ENCODE data around the gene B9D2. TPM values are rescaled to one million over a fixed set of nuclear protein-coding genes. Genes with fewer than 3 reads are reported as not detected.

B9D2 gene
- total RNA-seq, 1 experiment from 2014 or later = 10.8 TPM

DNA sequence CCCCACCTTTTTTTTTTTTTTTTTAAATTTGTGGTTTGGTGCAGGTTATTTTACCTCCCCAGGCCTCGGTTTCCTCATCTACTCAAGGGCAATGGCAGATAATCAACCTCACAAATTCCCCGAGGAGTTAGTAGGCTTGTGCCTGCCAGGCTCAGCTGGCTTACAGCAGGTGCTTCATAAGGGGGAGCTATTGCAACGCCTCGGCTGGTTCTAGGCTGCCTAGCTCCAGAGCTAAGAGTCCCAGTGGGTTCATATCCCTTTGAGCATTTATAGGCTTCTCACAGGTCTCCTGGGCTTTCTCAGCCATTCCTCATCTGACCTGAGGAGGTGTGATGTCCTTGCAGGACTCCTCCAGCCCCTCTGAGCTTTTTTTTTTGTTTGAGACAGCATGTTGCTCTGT is 44.3 kb upstream of the B9D2 start:
- Histone ChIP-seq H3K4me2 (no peak overlapping the region), H3K27ac (no peak overlapping the region), H3K4me1 (replicated peaks; ENCODE audit: insufficient read depth) (peaks cover 9% of the 10 kb centered on the region), H3F3A (ENCODE audit: insufficient read depth, low read depth) (no peaks in the 10 kb centered on the region), H3K4me3 (no peak overlapping the region), H3K27me3 (ENCODE audit: insufficient read depth, low read depth) (no peaks in the 10 kb centered on the region), H3K9me2 (ENCODE audit: insufficient read depth) (no peaks in the 10 kb centered on the region), H3K9me3 (ENCODE audit: insufficient read depth, low read depth) (no peaks in the 10 kb centered on the region), H4K20me1 (ENCODE audit: insufficient read depth) (no peaks in the 10 kb centered on the region; the same call in 1 of the 2 replicates), H3K79me2 (ENCODE audit: low read depth) (no peaks in the 10 kb centered on the region), H3K36me3 (ENCODE audit: low read depth) (no peaks in the 10 kb centered on the region), H2AFZ (no peak overlapping the region)
- ChIA-PET POLR2A (ENCODE audit: unreplicated experiment) (interaction anchor here (0.7 kb wide), 1 partner anchor 31 kb away, joined by 3 read pairs; no protein-coding TSS in a partner anchor), CTCF (no interaction called here)
- no TSS peak for BruUV-seq (replicated peaks)
- TF ChIP-seq, protein P1, sequence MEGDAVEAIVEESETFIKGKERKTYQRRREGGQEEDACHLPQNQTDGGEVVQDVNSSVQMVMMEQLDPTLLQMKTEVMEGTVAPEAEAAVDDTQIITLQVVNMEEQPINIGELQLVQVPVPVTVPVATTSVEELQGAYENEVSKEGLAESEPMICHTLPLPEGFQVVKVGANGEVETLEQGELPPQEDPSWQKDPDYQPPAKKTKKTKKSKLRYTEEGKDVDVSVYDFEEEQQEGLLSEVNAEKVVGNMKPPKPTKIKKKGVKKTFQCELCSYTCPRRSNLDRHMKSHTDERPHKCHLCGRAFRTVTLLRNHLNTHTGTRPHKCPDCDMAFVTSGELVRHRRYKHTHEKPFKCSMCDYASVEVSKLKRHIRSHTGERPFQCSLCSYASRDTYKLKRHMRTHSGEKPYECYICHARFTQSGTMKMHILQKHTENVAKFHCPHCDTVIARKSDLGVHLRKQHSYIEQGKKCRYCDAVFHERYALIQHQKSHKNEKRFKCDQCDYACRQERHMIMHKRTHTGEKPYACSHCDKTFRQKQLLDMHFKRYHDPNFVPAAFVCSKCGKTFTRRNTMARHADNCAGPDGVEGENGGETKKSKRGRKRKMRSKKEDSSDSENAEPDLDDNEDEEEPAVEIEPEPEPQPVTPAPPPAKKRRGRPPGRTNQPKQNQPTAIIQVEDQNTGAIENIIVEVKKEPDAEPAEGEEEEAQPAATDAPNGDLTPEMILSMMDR (conservative IDR thresholded peaks at IDR 0.05) = no peak
- intact Hi-C loops (cut with micrococcal nuclease; ENCODE audit: unreplicated experiment) = no loop called here
- DNase-seq = no peak

DNA sequence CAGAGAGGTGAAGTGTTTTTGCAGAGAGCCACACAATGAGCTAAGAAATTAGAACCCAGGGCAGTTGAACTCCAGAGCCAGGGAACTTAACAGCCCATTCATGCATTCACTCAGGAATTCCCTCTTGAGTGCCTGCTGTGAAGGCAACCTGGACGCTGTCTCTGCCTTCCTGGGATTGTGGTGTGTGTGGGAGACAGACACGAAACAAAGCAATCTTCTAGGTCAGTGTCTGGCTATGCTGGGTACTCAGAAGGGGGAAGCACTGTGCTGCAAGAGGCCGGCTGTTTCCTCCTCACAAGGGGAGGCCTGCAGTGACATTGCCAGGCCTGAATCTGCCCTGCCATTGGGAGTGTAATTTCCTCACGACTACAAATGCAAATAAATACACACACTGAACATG is 43.3 kb upstream of the B9D2 start:
- H3K36me3 ChIP-seq (ENCODE audit: low read depth) = no peaks in the 10 kb centered on the region
- H4K20me1 ChIP-seq (ENCODE audit: insufficient read depth) = no peaks in the 10 kb centered on the region; the same call in 1 of the 2 replicates
- no TSS peak for BruUV-seq (replicated peaks)
- intact Hi-C loops (cut with micrococcal nuclease; ENCODE audit: unreplicated experiment) = no loop called here
- no peak overlapping the region for H2AFZ ChIP-seq
- CTCF ChIA-PET = no interaction called here
- H3K27ac ChIP-seq = no peak overlapping the region
- H3K4me2 ChIP-seq = no peak overlapping the region
- no peaks in the 10 kb centered on the region for H3K9me3 ChIP-seq (ENCODE audit: insufficient read depth, low read depth)
- no peak for DNase-seq
- no peak overlapping the region for H3K4me3 ChIP-seq
- H3K27me3 ChIP-seq (ENCODE audit: insufficient read depth, low read depth) = no peaks in the 10 kb centered on the region
- no peaks in the 10 kb centered on the region for H3F3A ChIP-seq (ENCODE audit: insufficient read depth, low read depth)
- POLR2A ChIA-PET (ENCODE audit: unreplicated experiment) = no interaction called here
- H3K4me1 ChIP-seq (replicated peaks; ENCODE audit: insufficient read depth) = peaks cover 9% of the 10 kb centered on the region
- H3K9me2 ChIP-seq (ENCODE audit: insufficient read depth) = no peaks in the 10 kb centered on the region
- no peaks in the 10 kb centered on the region for H3K79me2 ChIP-seq (ENCODE audit: low read depth)
- TF ChIP-seq, protein P1 (conservative IDR thresholded peaks at IDR 0.05) = no peak
- TF ChIP-seq EZH2 (IDR thresholded peaks at IDR 0.05; ENCODE audit: low read depth) = no peak

DNA sequence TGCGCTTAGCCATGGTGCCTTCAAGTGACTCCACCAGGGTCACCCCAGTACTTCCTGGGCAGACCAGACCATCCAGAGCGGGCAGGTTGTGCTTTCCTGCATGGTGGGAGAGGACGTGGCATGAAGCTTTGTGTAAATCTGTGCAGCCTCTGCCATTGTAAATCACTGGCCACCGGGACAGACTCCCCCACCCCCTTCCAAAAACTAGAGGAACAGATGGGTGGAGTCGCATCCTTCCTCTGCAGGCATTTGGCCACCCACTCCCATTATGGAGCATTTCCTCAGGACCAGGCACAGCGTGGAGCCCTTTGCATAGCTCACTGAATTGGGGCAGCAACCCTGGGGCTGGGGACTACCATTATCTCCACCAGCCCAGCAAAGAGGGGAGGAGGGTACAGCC is 41.8 kb upstream of the B9D2 start:
- no peaks in the 10 kb centered on the region for H3K9me2 ChIP-seq (ENCODE audit: insufficient read depth)
- H4K20me1 ChIP-seq (ENCODE audit: insufficient read depth) = no peaks in the 10 kb centered on the region; the same call in 1 of the 2 replicates
- H3K79me2 ChIP-seq (ENCODE audit: low read depth) = no peaks in the 10 kb centered on the region
- no peak overlapping the region for H2AFZ ChIP-seq
- H3K27ac ChIP-seq = no peak overlapping the region
- intact Hi-C loops (cut with micrococcal nuclease; ENCODE audit: unreplicated experiment) = no loop called here
- H3K36me3 ChIP-seq (ENCODE audit: low read depth) = no peaks in the 10 kb centered on the region
- peaks cover 9% of the 10 kb centered on the region for H3K4me1 ChIP-seq (replicated peaks; ENCODE audit: insufficient read depth)
- no peak for DNase-seq
- no peak overlapping the region for H3K4me3 ChIP-seq
- no peaks in the 10 kb centered on the region for H3K9me3 ChIP-seq (ENCODE audit: insufficient read depth, low read depth)
- CTCF ChIA-PET = no interaction called here
- no peaks in the 10 kb centered on the region for H3F3A ChIP-seq (ENCODE audit: insufficient read depth, low read depth)
- POLR2A ChIA-PET (ENCODE audit: unreplicated experiment) = no interaction called here
- no peaks in the 10 kb centered on the region for H3K27me3 ChIP-seq (ENCODE audit: insufficient read depth, low read depth)
- no peak for TF ChIP-seq EZH2 (IDR thresholded peaks at IDR 0.05; ENCODE audit: low read depth)
- TF ChIP-seq, protein P1 (conservative IDR thresholded peaks at IDR 0.05) = no peak
- no peak overlapping the region for H3K4me2 ChIP-seq
- no TSS peak for BruUV-seq (replicated peaks)
